GM10266 (cell line): ENCODE measurements around the gene TM2D1.
"Not testable (repeated sequence)": the region's sequence is repeated elsewhere in the genome, so short reads cannot be mapped to it uniquely, and the experiment has no call there.

ENCODE experiments used
- DNase-seq: peaks from one replicate; pipeline ENCODE4 v3.0.0; 2012; ENCODE audit errors: extremely low spot score
- CTCF ChIP-seq: IDR thresholded peaks from 2 replicates; pipeline ENCODE4 v1.5.1; 2012; ENCODE audit warnings: mild to moderate bottlenecking, low read depth; ENCODE audit not compliant: control insufficient read depth, insufficient read depth; ENCODE audit errors: missing control alignments

TM2D1 gene

GRCh38 chr1:61740751-61741700 lies 16.1 kb upstream of the TM2D1 start:
- no peak for TF ChIP-seq CTCF
- DNase-seq: no peak

GRCh38 chr1:61732726-61733125 lies 7.8 kb upstream of the TM2D1 start:
- DNase-seq: no peak
- TF ChIP-seq CTCF: no peak

GRCh38 chr1:61730679-61731078 lies 5.7 kb upstream of the TM2D1 start:
- not testable (repeated sequence) for DNase-seq

- no peak for DNase-seq
- no peak for TF ChIP-seq CTCF
Observed at GRCh38 chr1:61727544-61727943, 2.6 kb upstream of the TM2D1 start.

- DNase-seq: no peak
Observed at GRCh38 chr1:61724506-61724812, 482 bp downstream of the TM2D1 start.

GRCh38 chr1:61718996-61719663 lies 5.8 kb downstream of the TM2D1 start:
- DNase-seq: not testable (repeated sequence)

More at GRCh38 chr1:61724506-61724812, 482 bp downstream of the TM2D1 start:
- no peak for TF ChIP-seq CTCF

GRCh38 chr1:61711969-61712368 lies 13.0 kb downstream of the TM2D1 start:
- no peak for TF ChIP-seq CTCF

GRCh38 chr1:61711257-61711656 lies 13.7 kb downstream of the TM2D1 start:
- DNase-seq: not testable (repeated sequence)

More at GRCh38 chr1:61711969-61712368, 13.0 kb downstream of the TM2D1 start:
- DNase-seq: no peak

- TF ChIP-seq CTCF: no peak
- DNase-seq: no peak
Observed at GRCh38 chr1:61709908-61710289, 15.0 kb downstream of the TM2D1 start.
